Measurements from ENCODE around the gene UGT1A10. TPM values are rescaled to one million over a fixed set of nuclear protein-coding genes. Genes with fewer than 3 reads are reported as not detected.

UGT1A10 gene
- total RNA-seq, 1 donor, result not detected

DNA sequence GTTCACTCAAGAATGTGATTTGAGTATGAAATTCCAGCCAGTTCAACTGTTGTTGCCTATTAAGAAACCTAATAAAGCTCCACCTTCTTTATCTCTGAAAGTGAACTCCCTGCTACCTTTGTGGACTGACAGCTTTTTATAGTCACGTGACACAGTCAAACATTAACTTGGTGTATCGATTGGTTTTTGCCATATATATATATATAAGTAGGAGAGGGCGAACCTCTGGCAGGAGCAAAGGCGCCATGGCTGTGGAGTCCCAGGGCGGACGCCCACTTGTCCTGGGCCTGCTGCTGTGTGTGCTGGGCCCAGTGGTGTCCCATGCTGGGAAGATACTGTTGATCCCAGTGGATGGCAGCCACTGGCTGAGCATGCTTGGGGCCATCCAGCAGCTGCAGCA, 123.8 kb downstream of the UGT1A10 start, which contains the start of gene UGT1A1:
Gene UGT1A1, plus strand, starts transcription at position 228 of the 400 bp plus-strand sequence. Its CDS starts 18 bp downstream, at position 246.
- peaks cover 28% of the 10 kb centered on the region for H3K4me1 ChIP-seq (ENCODE audit: insufficient read depth, low read length)
- no peak within 1 kb of the TSS for H2AFZ ChIP-seq (ENCODE audit: low read length)
- no peaks in the 10 kb centered on the region for H3K79me2 ChIP-seq (ENCODE audit: insufficient read depth, low read length)
- no peak within 1 kb of the TSS for H3K4me2 ChIP-seq (ENCODE audit: insufficient read depth, low read length)
- H4K20me1 ChIP-seq (ENCODE audit: insufficient read depth, low read length), result no peaks in the 10 kb centered on the region
- H3K36me3 ChIP-seq (ENCODE audit: insufficient read depth, low read length), result no peaks in the 10 kb centered on the region
- no peaks in the 10 kb centered on the region for H3K27me3 ChIP-seq (ENCODE audit: insufficient read depth, low read length)
- TF ChIP-seq, protein P1, sequence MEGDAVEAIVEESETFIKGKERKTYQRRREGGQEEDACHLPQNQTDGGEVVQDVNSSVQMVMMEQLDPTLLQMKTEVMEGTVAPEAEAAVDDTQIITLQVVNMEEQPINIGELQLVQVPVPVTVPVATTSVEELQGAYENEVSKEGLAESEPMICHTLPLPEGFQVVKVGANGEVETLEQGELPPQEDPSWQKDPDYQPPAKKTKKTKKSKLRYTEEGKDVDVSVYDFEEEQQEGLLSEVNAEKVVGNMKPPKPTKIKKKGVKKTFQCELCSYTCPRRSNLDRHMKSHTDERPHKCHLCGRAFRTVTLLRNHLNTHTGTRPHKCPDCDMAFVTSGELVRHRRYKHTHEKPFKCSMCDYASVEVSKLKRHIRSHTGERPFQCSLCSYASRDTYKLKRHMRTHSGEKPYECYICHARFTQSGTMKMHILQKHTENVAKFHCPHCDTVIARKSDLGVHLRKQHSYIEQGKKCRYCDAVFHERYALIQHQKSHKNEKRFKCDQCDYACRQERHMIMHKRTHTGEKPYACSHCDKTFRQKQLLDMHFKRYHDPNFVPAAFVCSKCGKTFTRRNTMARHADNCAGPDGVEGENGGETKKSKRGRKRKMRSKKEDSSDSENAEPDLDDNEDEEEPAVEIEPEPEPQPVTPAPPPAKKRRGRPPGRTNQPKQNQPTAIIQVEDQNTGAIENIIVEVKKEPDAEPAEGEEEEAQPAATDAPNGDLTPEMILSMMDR (IDR thresholded peaks at IDR 0.05; ENCODE audit: extremely low read depth, low read depth, low read length), result no peak
- no peak within 1 kb of the TSS for H3K27ac ChIP-seq (ENCODE audit: low read depth, low read length)
- DNase-seq (ENCODE audit: insufficient read length, low spot score, missing footprints), result no peak
- no peaks in the 10 kb centered on the region for H3K9me3 ChIP-seq (ENCODE audit: low read depth, low read length)
- no peak within 1 kb of the TSS for H3K4me3 ChIP-seq (ENCODE audit: insufficient read depth, low read length)

DNA sequence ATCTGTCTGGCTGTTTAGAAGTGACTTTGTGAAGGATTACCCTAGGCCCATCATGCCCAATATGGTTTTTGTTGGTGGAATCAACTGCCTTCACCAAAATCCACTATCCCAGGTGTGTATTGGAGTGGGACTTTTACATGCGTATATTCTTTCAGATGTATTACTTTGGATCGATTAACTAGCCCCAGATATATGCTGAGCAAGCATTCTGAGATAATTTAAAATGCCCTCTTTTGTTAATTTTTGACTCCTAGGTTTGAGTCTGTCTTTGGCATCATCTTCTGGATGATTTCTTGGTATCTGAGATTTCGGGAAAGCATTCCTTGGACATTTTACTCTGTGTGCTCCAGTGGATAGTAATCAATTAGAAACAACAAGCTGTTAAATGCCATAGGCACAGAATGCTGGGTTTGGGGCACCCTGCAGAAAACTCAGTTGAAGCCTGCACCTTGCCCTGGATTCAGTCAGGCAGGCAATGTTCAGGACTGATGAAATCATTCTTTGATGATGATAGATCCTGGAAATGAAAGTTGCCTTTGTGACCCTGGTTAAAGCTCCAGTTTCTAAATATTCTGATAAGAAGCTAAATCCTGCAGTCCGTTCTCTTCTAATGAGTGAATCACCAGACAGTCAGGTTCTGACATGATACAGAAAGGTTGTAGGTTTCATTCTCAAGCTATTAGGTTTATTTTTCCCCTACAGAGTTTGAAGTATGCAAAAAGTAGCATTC, 125.0 kb downstream of the UGT1A10 start:
- H3K27ac ChIP-seq (ENCODE audit: low read depth, low read length), result no peak overlapping the region
- no peaks in the 10 kb centered on the region for H3K9me3 ChIP-seq (ENCODE audit: low read depth, low read length)

DNA sequence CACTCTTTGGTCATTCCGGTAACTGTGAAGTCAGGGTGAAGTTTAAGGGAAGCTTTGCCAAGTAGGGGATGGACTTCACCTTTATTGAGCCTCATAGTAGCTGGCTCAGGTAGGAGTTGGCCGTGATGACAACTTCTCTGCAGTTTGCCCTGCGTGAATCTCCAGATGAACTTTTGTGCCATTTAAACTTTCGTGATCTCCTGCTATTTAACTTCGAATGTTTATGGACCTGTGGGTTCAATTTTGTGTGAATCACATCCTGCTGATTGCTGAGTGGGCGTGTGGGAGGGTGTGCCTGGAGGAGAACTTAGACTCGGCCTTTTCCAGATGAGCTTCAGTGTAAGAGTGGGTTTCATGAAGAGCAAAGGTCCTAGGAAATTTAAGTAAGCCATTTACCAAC, 128.0 kb downstream of the UGT1A10 start:
- Histone ChIP-seq H3K36me3 (ENCODE audit: insufficient read depth, low read length) (no peaks in the 10 kb centered on the region), H3K27me3 (ENCODE audit: insufficient read depth, low read length) (no peaks in the 10 kb centered on the region), H3K27ac (ENCODE audit: low read depth, low read length) (peak overlapping the region; percentile 51), H4K20me1 (ENCODE audit: insufficient read depth, low read length) (no peaks in the 10 kb centered on the region), H3K4me3 (ENCODE audit: insufficient read depth, low read length) (no peak overlapping the region), H3K9me3 (ENCODE audit: low read depth, low read length) (no peaks in the 10 kb centered on the region), H3K79me2 (ENCODE audit: insufficient read depth, low read length) (no peaks in the 10 kb centered on the region), H3K4me1 (ENCODE audit: insufficient read depth, low read length) (peaks cover 23% of the 10 kb centered on the region), H3K4me2 (ENCODE audit: insufficient read depth, low read length) (peak overlapping the region; percentile 42), H2AFZ (ENCODE audit: low read length) (peak overlapping the region; percentile 25)
- peak; percentile 92 for DNase-seq (ENCODE audit: insufficient read length, low spot score, missing footprints)
- TF ChIP-seq, protein P1 (IDR thresholded peaks at IDR 0.05; ENCODE audit: extremely low read depth, low read depth, low read length), result no peak

More for the DNA sequence above, 125.0 kb downstream of the UGT1A10 start:
- DNase-seq (ENCODE audit: insufficient read length, low spot score, missing footprints), result no peak
- Histone ChIP-seq H3K4me3 (ENCODE audit: insufficient read depth, low read length) (no peak overlapping the region), H3K27me3 (ENCODE audit: insufficient read depth, low read length) (no peaks in the 10 kb centered on the region), H4K20me1 (ENCODE audit: insufficient read depth, low read length) (no peaks in the 10 kb centered on the region), H3K36me3 (ENCODE audit: insufficient read depth, low read length) (no peaks in the 10 kb centered on the region), H3K4me2 (ENCODE audit: insufficient read depth, low read length) (peak overlapping the region; percentile 26), H3K79me2 (ENCODE audit: insufficient read depth, low read length) (no peaks in the 10 kb centered on the region), H3K4me1 (ENCODE audit: insufficient read depth, low read length) (peaks cover 28% of the 10 kb centered on the region), H2AFZ (ENCODE audit: low read length) (no peak overlapping the region)
- TF ChIP-seq, protein P1 (IDR thresholded peaks at IDR 0.05; ENCODE audit: extremely low read depth, low read depth, low read length), result no peak

DNA sequence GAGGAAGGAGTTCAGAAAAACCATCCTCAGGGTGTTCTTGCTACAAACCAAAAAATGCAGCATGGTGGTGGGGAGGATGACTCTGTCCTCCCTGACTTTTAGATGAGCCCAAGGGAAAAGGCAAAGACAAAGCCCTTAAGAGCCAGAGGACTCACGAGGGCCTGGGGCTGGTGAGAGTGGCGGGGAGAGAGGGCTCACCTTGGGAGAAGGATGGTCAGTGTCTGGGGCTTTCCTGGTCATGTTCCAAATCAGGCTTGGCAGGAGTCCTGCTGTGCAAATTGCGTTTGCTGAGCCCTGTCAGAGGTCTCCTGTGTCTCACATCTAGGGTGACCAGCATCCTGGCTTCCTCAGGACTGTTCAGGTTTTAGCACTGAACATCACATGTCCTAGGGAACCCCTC, 128.5 kb downstream of the UGT1A10 start:
- H3K36me3 ChIP-seq (ENCODE audit: insufficient read depth, low read length), result no peaks in the 10 kb centered on the region
- H3K4me1 ChIP-seq (ENCODE audit: insufficient read depth, low read length), result peaks cover 23% of the 10 kb centered on the region
- peak overlapping the region; percentile 51 for H3K27ac ChIP-seq (ENCODE audit: low read depth, low read length)
- DNase-seq (ENCODE audit: insufficient read length, low spot score, missing footprints), result no peak
- no peaks in the 10 kb centered on the region for H4K20me1 ChIP-seq (ENCODE audit: insufficient read depth, low read length)
- H3K27me3 ChIP-seq (ENCODE audit: insufficient read depth, low read length), result no peaks in the 10 kb centered on the region
- H3K79me2 ChIP-seq (ENCODE audit: insufficient read depth, low read length), result no peaks in the 10 kb centered on the region
- no peak overlapping the region for H3K4me3 ChIP-seq (ENCODE audit: insufficient read depth, low read length)
- TF ChIP-seq, protein P1 (IDR thresholded peaks at IDR 0.05; ENCODE audit: extremely low read depth, low read depth, low read length), result no peak
- no peak overlapping the region for H2AFZ ChIP-seq (ENCODE audit: low read length)
- H3K4me2 ChIP-seq (ENCODE audit: insufficient read depth, low read length), result peak overlapping the region; percentile 42
- H3K9me3 ChIP-seq (ENCODE audit: low read depth, low read length), result no peaks in the 10 kb centered on the region

Data from osteoblast (primary cell).